Measurements from ENCODE around the gene COPS2. TPM values are rescaled to one million over a fixed set of nuclear protein-coding genes. Genes with fewer than 3 reads are reported as not detected.

The COPS2 gene
- total RNA-seq, 1 donor from 2014 or later: 71.8 TPM

Small RNA genes lying within 50 kb of the gene (microRNA-seq; reads per million reads assigned to microRNA genes)
- not detected for gene MIR4716 (ENCODE audit: unreplicated experiment)

Other genes starting within 250 kb of the COPS2 start
- gene SHC4, start 191.7 kb downstream of the COPS2 start, total RNA-seq (ENCODE audit: unreplicated experiment): 6.8 TPM
- 44.3 TPM for gene SECISBP2L, start 109.2 kb downstream of the COPS2 start, total RNA-seq (ENCODE audit: unreplicated experiment)
- 25.7 TPM for gene GALK2, start 14.6 kb upstream of the COPS2 start, total RNA-seq (ENCODE audit: unreplicated experiment)

Data from endothelial cell (in vitro differentiated cells).